NCI-H1048 (cell line): Measurements from ENCODE around the gene NTM.

Experiments used
- DNase-seq: peaks from one replicate; lab custom pipeline; 2025; lab: John Stamatoyannopoulos, UW

The NTM gene

GRCh38 chr11:131499199-131499598 is 128.8 kb downstream of the NTM start:
- DNase-seq, result no peak

- DNase-seq, result no peak
Observed at GRCh38 chr11:131503017-131503416, 132.6 kb downstream of the NTM start.

GRCh38 chr11:131504199-131504949 is 134.0 kb downstream of the NTM start:
- no peak for DNase-seq

GRCh38 chr11:131506348-131506747 is 135.9 kb downstream of the NTM start:
- DNase-seq, result no peak

- no peak for DNase-seq
Observed at GRCh38 chr11:131510662-131511061, 140.2 kb downstream of the NTM start.

- peak; percentile 10 for DNase-seq
Observed at GRCh38 chr11:131511794-131512193, 141.4 kb downstream of the NTM start.

GRCh38 chr11:131512228-131512627 is 141.8 kb downstream of the NTM start:
- no peak for DNase-seq

- DNase-seq, result no peak
Observed at GRCh38 chr11:131514062-131514461, 143.6 kb downstream of the NTM start.

- no peak for DNase-seq
Observed at GRCh38 chr11:131518305-131518838, 148.0 kb downstream of the NTM start.

GRCh38 chr11:131522851-131523250 is 152.4 kb downstream of the NTM start:
- DNase-seq, result no peak

- DNase-seq, result no peak
Observed at GRCh38 chr11:131530407-131530806, 160.0 kb downstream of the NTM start.

- no peak for DNase-seq
Observed at GRCh38 chr11:131533149-131533548, 162.7 kb downstream of the NTM start.

- no peak for DNase-seq
Observed at GRCh38 chr11:131533998-131534397, 163.6 kb downstream of the NTM start.

GRCh38 chr11:131534611-131535010 is 164.2 kb downstream of the NTM start:
- no peak for DNase-seq

- DNase-seq, result no peak
Observed at GRCh38 chr11:131536159-131536558, 165.7 kb downstream of the NTM start.

GRCh38 chr11:131537196-131537595 is 166.8 kb downstream of the NTM start:
- DNase-seq, result no peak

GRCh38 chr11:131537748-131538147 is 167.3 kb downstream of the NTM start:
- no peak for DNase-seq

GRCh38 chr11:131538322-131538721 is 167.9 kb downstream of the NTM start:
- DNase-seq, result no peak

GRCh38 chr11:131540676-131541075 is 170.3 kb downstream of the NTM start:
- DNase-seq, result no peak

GRCh38 chr11:131543389-131544025 is 173.1 kb downstream of the NTM start:
- no peak for DNase-seq

- DNase-seq, result no peak
Observed at GRCh38 chr11:131544591-131544990, 174.2 kb downstream of the NTM start.

- DNase-seq, result no peak
Observed at GRCh38 chr11:131546218-131546895, 175.9 kb downstream of the NTM start.

- no peak for DNase-seq
Observed at GRCh38 chr11:131549099-131549498, 178.7 kb downstream of the NTM start.
